ENCODE results near the gene RGS5.

RGS5 gene

DNA sequence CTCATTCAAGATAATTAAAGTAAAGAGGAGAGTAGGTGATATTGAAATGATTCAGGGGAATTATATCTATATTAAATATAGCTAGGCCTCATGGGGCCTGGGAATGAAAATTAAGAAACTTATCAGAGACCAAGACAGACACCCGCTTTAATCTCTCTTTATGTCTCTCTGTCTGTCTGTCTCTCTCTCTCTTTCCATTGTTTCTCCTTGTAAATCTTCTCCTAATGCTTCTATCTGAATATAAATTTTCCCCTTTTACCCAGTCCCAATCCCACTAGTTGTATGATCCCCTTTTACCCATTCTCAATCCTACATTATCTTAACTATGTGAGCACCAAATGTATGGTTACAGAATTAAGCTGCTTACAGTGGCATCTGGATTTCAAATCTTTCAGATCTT, 61.2 kb downstream of the RGS5 start:
- no peak for DNase-seq

DNA sequence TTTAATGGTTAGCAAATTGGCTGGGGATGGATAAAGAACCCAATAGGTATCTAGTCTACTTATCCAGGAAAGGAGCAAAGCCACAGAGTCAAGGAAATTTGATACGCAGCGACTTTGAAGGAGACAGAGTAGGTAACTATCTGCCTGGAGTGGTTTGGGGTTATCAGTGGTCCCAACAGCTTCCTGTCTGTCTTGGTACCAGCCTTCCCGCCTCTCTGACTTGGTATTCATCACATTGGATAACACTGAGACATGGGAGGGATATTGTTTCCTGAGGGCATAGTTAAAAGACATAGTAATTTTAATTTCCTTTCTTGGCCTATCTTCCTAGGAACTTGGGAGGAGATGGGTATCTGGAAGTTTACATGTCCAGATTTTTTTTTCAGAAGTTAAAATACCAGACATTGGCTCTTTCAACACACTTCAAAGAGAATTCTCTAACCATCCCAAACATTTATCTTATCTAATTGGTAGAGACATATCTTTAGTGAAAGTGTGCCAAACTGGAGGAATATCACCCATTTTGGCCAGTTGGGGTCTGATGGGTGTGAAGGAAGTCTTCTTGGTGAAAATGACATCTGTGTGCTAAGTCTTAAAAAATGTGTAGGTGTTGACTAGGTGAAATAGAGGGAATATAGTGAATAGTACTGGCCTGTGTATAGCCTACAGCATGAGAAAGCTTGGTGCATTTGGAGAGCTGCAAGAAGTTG, 65.0 kb downstream of the RGS5 start:
- DNase-seq, result no peak

DNA sequence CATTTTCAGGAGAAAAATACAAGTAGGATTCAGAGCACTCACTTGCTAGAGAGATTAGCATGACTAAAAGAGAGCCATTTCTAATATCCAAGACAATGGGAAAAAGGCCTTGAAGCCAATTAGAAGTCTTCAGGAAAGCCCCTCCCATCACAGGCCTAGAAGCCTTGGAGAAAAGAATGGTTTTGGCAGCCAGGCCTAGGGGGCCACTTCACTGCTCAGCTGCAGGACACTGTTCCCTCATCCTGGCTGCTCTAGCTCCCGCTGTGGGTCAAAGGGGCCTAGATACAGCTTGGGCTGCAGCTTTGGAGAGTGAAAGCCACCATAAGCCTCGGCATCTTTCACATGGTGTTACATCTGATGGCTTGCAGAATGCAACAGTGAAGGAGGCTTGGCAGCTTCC, 70.7 kb downstream of the RGS5 start:
- DNase-seq, result no peak

DNA sequence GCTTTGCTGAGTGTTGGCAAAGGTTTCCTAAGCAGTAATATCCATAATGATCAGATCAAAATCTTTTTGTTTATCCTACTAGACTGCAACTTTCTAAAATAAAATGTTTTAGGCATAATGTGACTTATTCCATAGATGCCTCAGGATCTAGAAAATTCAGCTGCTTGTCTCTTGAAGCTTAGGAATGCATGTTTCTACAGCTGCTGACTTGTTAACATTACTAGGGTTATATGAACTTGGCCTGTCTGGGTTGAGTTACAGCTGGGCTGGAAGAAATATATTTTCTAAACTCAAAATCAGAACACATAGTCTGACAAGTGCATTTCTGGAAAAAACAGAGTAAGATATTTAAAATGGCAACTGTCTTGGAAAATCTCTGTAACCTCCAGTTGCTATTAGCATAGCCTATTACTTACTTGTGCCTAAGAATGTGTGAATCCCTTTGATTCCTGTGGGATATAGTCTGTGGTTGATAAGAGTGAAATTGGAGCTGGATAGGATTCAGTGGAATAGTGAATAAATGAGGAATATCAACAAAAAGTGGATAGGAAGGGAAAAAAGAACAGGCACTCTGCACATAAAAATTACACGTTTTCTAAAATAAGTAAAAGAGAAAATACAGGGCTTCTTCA, 72.4 kb downstream of the RGS5 start:
- no peak for DNase-seq

DNA sequence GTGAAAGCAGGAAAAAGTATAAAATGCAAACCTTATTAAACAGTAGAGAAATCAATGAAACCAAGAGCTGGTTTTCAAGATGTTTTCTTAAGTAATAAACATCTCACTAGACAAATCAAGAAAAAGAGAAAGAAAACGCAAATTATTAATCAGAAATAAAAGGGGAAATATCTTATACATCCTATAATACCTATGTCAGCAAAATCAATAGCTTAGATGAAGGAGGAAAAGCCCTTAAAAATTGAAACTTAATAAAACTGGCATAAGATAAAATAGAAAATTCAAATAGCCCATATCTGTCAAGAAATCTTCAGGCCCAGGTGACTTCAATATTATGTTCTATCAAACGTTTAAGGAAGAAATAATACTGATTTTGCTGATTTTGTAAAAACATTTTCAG, 74.4 kb downstream of the RGS5 start:
- no peak for DNase-seq

DNA sequence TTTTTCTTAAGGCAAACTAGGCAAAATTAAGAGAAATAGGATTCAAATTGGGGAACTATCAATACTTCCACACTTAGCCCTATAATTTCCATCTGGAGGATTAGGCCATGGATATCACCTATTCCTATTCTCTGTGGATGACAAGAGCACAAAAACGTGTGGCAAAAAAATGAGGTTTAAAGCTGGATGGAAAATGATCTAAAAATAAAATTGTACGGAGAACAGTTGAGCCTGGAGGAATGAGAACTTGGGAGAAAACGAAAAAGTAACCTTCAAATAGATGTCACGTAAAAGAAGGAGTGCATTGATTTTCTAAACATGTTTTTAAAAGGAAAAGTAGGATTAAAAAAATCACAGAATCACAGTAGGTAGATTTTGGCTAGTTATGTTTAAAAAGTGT, 77.9 kb downstream of the RGS5 start:
- no peak for DNase-seq

DNA sequence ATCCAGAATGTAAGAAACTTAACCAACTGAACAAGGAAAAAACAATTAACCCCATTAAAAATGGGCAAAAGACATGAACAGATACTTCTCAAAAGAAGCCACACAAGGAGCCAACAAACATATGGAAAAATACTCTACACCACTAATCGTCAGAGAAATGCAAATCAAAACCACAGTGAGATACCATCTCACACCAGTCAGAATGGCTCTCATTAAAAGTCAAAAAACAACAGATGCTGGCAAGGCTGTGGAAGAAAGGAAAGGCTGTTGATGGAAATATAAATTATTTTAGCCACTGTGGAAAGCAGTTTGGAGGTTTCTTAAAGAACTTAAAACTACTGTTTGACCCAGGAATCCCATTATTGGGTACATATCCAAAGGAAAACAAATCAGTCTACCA, 82.3 kb downstream of the RGS5 start:
- DNase-seq, result no peak

DNA sequence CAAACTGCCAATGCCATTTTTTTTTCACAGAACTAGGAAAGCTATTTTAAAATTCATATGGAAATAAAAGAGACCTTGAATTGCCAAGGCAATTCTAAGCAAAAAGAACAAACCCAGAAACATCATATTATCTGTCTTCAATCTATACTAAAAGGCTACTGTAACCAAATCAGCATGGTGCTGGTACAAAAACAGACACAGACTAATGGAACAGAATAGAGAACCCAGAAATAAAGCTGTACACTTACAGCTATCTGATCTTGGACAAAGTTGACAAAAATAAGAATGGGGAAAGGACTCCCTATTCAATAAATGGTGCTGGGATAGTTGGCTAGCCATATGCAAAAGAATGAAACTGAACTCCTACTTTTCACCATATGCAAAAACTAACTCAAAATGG, 83.0 kb downstream of the RGS5 start:
- DNase-seq, result no peak

DNA sequence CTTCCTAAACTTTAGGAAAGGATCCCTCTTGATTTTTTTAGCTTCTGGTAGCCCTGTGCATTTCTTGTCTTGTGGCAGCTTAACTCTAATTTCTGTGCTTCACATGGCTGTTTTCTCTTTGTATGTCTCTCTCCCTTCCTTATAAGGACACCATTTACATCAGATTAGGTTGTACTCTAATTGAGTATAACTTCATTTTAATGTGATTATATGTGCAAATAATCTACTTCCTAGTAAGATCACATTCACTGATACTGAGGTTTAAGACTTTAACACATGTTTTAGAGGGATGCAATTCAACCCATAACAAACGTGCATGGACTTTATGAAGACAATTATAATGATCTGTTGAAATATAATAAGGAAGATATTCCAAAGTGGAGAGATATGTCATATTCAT, 86.8 kb downstream of the RGS5 start:
- DNase-seq, result no peak

DNA sequence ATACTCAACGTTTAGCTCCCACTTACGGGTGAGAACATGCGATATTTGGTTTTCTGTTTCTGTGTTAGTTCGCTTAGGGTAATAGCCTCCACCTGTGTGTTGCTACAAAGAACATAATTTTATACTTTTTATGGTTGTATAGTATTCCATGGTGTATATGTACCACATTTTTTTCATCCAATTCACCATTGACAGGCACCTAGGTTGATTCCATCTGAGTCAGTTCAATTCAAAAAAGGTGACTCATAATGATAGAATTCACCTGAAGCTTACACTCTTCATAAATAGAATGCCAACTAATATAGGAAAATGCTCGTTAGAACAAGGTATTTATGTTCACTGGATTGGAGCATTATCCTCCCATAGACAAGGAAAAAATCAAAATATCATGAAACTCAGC, 95.1 kb downstream of the RGS5 start:
- DNase-seq, result no peak

DNA sequence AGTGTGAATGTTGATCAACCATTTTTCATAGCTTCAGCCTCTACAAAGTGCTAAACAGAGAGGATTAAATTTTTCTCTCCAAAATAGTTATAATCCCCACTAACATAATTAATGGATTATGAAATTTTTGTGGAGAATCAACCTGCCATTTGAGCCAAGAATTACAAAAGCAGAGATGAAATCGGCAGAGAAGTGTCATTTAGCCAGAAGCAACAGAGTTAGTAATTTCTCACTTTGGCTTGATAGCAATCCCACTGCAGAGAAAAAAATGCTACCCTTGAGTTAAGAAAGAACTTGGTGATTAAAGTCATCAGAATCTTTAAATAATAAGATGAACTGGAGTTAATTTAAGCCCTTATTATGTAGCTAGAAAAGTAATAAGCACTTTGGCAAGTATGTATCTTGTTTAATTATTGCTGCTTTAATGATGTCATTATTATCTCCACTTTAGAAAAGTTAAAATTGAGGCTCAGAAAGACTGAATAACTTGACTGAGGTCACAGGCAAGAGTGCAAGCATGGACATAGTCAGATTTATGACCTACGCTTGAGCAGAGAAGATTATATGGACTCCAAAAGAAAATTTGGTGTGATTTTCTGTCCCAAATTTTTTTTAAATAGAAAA, 96.2 kb downstream of the RGS5 start:
- no peak for DNase-seq

DNA sequence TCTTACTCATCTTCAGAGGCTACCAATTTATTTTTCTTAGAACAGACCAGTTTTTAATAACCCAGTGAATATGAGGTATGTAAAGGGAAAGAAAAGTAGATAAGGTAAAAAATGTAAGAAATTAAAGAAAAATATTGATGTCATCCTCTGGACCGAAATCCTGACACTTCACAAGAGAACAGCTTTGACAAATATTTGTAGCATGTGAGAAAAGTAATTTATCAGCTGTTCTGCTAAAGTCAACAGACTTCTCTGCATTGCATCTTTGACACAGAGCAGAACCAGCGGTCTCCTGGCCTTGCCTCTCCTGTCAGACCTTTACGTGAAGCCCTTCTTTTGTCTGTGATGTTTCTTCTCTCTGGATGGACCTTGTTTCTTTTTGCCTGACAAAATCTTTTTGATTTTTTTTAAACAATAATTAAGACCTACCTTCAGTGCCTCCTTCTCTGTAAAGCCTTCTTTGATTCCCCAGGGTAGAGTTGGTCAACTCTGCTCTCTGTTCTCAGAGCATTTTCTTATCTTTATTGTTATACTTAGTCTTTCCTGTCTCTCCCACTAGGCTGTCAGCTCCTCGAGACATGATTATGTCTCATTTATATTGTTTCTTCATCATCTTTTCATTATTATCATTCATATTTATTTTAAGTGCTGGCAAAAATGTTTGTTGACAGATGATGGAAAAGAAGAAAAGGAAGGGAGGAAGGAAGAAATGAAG, 98.2 kb downstream of the RGS5 start:
- no peak for DNase-seq

DNA sequence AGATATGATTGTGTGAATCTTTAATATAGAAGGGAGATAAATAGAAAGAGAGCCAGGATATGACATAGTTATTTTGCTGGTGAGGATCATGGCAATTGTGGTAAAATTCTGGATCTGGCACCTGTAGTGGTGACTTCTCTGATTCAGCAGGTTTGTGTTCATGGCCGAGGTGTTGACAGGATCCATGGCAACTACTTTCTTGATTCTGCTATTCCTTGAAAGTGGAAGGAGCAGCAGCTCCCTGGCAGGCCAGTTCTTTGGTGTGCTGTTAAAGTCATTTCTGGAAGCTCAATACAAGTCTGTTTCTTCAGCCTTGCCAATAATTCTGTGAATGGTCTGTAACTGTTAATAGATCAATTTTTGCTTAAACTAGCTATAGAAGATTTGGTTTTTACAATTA, 100.1 kb downstream of the RGS5 start:
- DNase-seq, result no peak

DNA sequence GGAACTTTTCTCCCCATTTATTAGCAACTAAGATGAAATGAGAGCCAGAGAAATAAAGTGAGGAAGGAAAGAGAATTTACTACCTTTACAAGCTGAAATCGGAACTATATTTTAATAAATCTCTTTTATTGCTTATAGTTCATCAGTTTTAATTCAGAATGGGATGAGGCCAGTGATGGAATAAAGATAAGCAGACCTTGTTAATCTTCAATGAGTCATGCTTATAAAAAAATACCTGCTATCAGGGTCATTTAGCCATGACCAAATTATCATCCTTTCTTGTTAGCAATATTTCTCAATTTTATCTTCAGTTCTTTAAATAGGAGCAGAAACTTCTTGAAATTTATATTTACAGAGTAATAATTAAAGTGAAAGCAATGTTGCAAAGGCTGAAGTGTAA, 107.5 kb downstream of the RGS5 start:
- DNase-seq, result no peak

DNA sequence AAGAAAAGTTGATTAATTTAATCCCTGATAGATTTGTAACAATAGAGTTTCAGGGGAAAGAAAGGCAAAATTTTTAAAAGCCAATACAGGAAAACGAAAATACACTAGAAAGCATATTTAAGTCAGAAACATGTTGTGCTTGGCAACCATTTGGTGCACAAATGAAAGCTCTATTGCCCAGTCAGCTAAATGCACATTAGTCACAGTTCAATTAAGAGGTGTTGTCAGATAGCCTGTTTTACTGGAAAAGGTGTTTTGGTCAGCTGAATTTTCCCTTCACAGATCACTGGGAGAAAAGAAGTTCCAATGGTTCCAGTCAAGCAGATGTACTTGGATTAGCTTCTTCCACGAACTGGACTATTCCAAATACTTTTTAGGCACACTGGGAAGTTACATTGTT, 108.1 kb downstream of the RGS5 start:
- DNase-seq, result no peak

DNA sequence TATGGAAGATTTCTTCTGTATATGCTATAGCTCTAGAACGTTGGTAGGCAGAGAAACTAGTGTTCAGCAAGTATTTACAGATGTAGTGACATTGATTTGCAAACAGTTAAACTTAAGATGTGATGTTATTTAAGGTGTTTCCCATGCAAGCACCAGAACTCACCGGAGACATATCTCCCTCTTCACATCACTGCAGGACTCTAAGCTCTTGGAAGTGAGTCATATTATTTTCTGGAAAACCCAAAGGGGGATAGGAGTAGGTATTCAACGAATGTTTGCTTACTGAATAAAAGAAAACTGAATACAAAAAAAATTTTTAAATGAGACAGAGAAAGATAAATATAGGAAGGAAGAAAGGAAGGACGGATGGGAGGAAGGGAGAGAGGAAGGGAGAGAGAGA, 108.5 kb downstream of the RGS5 start:
- DNase-seq, result no peak

DNA sequence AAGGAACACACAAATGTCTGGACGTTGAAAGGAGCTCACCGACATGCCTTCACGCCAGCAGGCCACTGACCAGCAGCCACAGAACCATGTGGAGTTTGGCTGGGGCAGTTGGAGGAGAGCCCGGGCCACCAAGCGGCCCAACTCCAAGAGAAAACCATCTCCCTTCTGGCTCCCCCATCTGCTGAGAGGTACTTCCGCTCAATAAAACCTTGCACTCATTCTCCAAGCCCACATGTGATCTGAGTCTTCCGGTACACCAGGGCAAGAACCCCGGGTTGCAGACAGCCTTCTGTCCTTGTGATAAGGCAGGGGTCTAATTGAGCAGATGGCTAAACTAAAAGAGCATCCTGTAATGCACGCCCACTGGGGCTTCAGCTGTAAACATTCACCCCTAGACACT, 109.1 kb downstream of the RGS5 start:
- no peak for DNase-seq

DNA sequence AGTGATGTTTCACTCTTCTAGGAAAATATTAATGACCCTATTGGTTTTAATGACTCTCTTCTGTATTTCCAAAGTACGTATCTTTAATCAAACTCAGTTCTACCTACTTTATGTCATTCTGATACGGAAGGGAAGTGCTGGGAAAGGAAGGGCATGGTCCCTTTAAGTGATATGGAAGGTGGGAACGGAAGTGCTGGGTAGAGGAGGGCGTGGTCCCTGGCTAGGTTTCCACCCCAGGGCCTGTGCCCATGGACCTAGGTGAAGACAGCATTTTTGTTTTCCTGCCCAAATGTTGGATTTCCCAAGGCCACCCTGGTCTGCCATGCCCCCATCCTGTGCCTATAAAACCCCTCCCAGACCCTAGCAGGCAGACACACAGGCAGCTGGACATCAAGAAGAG, 109.5 kb downstream of the RGS5 start:
- DNase-seq, result no peak
